ENCODE results near the gene KCNQ1. TPM values are rescaled to one million over a fixed set of nuclear protein-coding genes. Genes with fewer than 3 reads are reported as not detected.

The KCNQ1 gene
- total RNA-seq, 1 donor from 2014 or later, result 0.16 TPM

GRCh38 chr11:2782769-2783168 is 338.0 kb downstream of the KCNQ1 start:
- H3K4me3 Mint-ChIP-seq (ENCODE audit: unreplicated experiment), result no peak overlapping the region
- H3K27me3 Mint-ChIP-seq (ENCODE audit: unreplicated experiment), result peaks cover 49% of the 10 kb centered on the region
- peaks cover 9% of the 10 kb centered on the region for H3K4me1 Mint-ChIP-seq (ENCODE audit: unreplicated experiment)
- DNase-seq (ENCODE audit: extremely low spot score, unreplicated experiment), result no peak
- TF ChIP-seq, protein P1, sequence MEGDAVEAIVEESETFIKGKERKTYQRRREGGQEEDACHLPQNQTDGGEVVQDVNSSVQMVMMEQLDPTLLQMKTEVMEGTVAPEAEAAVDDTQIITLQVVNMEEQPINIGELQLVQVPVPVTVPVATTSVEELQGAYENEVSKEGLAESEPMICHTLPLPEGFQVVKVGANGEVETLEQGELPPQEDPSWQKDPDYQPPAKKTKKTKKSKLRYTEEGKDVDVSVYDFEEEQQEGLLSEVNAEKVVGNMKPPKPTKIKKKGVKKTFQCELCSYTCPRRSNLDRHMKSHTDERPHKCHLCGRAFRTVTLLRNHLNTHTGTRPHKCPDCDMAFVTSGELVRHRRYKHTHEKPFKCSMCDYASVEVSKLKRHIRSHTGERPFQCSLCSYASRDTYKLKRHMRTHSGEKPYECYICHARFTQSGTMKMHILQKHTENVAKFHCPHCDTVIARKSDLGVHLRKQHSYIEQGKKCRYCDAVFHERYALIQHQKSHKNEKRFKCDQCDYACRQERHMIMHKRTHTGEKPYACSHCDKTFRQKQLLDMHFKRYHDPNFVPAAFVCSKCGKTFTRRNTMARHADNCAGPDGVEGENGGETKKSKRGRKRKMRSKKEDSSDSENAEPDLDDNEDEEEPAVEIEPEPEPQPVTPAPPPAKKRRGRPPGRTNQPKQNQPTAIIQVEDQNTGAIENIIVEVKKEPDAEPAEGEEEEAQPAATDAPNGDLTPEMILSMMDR (IDR thresholded peaks at IDR 0.05), result no peak
- peaks cover 2% of the 10 kb centered on the region for H3K36me3 Mint-ChIP-seq (ENCODE audit: unreplicated experiment)
- peaks cover 18% of the 10 kb centered on the region for H3K9me3 Mint-ChIP-seq (ENCODE audit: unreplicated experiment)
- no peak overlapping the region for H3K27ac Mint-ChIP-seq (ENCODE audit: unreplicated experiment)

DNA sequence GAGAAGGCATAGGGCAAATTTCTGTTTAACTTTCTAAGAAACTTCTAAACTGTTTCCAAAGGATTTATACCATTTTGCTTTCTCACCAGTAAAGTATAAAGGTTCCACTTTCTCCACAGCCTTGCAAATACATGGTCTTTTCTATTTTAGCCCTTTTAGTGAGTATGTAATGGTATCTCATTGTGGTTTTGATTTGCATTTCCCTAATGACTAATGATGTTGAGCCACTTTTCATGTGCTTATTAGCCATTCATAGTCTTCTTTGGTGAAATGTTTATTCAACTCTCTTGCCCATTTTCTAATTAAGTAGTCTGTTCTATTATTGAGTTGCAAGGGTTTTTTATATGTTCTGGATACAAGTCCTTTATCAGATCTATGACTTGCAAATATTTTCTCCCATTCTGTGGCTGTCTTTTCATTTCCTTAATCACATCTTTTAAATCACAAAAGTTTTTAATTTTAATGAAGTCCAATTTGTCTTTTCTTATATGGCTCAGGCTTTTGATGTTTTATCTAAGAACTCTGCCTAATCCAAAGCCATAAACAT is 338.8 kb downstream of the KCNQ1 start:
- H3K4me1 Mint-ChIP-seq (ENCODE audit: unreplicated experiment), result peaks cover 6% of the 10 kb centered on the region
- TF ChIP-seq, protein P1 (IDR thresholded peaks at IDR 0.05), result no peak
- peaks cover 18% of the 10 kb centered on the region for H3K9me3 Mint-ChIP-seq (ENCODE audit: unreplicated experiment)
- DNase-seq (ENCODE audit: extremely low spot score, unreplicated experiment), result no peak
- H3K4me3 Mint-ChIP-seq (ENCODE audit: unreplicated experiment), result no peak overlapping the region
- peaks cover 2% of the 10 kb centered on the region for H3K36me3 Mint-ChIP-seq (ENCODE audit: unreplicated experiment)
- H3K27me3 Mint-ChIP-seq (ENCODE audit: unreplicated experiment), result peaks cover 56% of the 10 kb centered on the region
- H3K27ac Mint-ChIP-seq (ENCODE audit: unreplicated experiment), result no peak overlapping the region

DNA sequence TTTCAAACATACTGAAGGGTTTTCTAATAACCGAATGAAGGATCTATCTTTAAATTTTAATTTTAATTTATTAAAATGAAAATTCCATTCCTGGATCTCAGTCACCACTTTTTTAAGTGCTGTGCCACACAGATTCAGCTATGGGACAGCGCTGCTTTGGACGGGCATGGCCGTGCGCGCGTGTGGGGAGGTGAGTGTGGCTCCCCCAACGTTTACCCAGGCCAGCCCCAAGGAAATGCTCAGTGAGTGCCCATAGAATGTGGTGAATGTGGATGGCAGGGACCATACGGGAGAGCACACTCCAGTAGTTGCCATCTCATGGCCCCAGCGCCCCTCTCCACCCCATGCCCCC is 343.0 kb downstream of the KCNQ1 start:
- no peak for DNase-seq (ENCODE audit: extremely low spot score, unreplicated experiment)
- Mint-ChIP-seq H3K27me3 (ENCODE audit: unreplicated experiment) (peaks cover 61% of the 10 kb centered on the region), H3K36me3 (ENCODE audit: unreplicated experiment) (peaks cover 2% of the 10 kb centered on the region), H3K4me1 (ENCODE audit: unreplicated experiment) (no peaks in the 10 kb centered on the region), H3K9me3 (ENCODE audit: unreplicated experiment) (peaks cover 17% of the 10 kb centered on the region), H3K4me3 (ENCODE audit: unreplicated experiment) (no peak overlapping the region), H3K27ac (ENCODE audit: unreplicated experiment) (no peak overlapping the region)
- TF ChIP-seq, protein P1 (IDR thresholded peaks at IDR 0.05), result no peak

- peaks cover 2% of the 10 kb centered on the region for H3K36me3 Mint-ChIP-seq (ENCODE audit: unreplicated experiment)
- peaks cover 13% of the 10 kb centered on the region for H3K9me3 Mint-ChIP-seq (ENCODE audit: unreplicated experiment)
- H3K4me3 Mint-ChIP-seq (ENCODE audit: unreplicated experiment), result no peak overlapping the region
- peaks cover 54% of the 10 kb centered on the region for H3K27me3 Mint-ChIP-seq (ENCODE audit: unreplicated experiment)
- no peaks in the 10 kb centered on the region for H3K4me1 Mint-ChIP-seq (ENCODE audit: unreplicated experiment)
- DNase-seq (ENCODE audit: extremely low spot score, unreplicated experiment), result peak; percentile 83
- TF ChIP-seq, protein P1 (IDR thresholded peaks at IDR 0.05), result no peak
- no peak overlapping the region for H3K27ac Mint-ChIP-seq (ENCODE audit: unreplicated experiment)
Measured at GRCh38 chr11:2788168-2789071, 343.6 kb downstream of the KCNQ1 start.

DNA sequence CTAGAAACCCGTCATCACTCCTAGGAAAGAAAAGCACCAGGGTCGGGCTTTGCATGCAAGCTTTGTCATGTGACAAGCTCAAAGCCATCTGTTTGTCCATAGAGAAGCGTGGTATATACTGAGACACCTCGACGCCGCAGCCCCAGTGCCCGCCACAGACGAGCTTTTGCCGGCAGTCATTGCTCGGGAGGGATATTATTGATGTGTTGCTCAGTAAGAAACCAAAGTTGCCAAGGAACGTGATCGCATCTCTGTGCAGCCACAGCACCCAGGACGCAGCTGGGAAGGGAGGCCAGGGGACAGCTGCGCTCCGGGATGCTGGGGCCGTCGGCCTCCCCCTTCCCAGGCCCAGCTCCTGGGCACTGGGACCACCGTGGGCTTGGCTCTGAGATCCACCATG is 344.5 kb downstream of the KCNQ1 start:
- Mint-ChIP-seq H3K4me1 (ENCODE audit: unreplicated experiment) (no peaks in the 10 kb centered on the region), H3K27me3 (ENCODE audit: unreplicated experiment) (peaks cover 52% of the 10 kb centered on the region), H3K4me3 (ENCODE audit: unreplicated experiment) (no peak overlapping the region), H3K36me3 (ENCODE audit: unreplicated experiment) (peaks cover 2% of the 10 kb centered on the region), H3K27ac (ENCODE audit: unreplicated experiment) (no peak overlapping the region), H3K9me3 (ENCODE audit: unreplicated experiment) (peaks cover 13% of the 10 kb centered on the region)
- DNase-seq (ENCODE audit: extremely low spot score, unreplicated experiment), result peak; percentile 57
- TF ChIP-seq, protein P1 (IDR thresholded peaks at IDR 0.05), result no peak

Measured in osteocyte (in vitro differentiated cells).